HepG2 (cell line): ENCODE results near the gene CERS1. TPM values are rescaled to one million over a fixed set of nuclear protein-coding genes. Genes with fewer than 3 reads are reported as not detected.

Experiments used
- ARNTL ChIP-seq: sonication (generic); formaldehyde crosslinking; IDR thresholded peaks from 2 replicates; pipeline ENCODE4 v1.4.0; 2020; ENCODE audit warnings: mild to moderate bottlenecking, missing genetic modification reagents
- BCL6 ChIP-seq: IDR thresholded peaks from 2 replicates; pipeline ENCODE4 v1.6.1; 2016; ENCODE audit warnings: missing genetic modification reagents, missing compliant biosample characterization
- CAMTA2 ChIP-seq: sonication (generic); formaldehyde crosslinking; IDR thresholded peaks from 2 replicates; pipeline ENCODE4 v1.4.0; 2020; ENCODE audit warnings: mild to moderate bottlenecking, missing genetic modification reagents, borderline replicate concordance
- FOXA1 ChIP-seq, 2 experiments: fragments of 450-650 bp in 1 of 2; sonication (generic) in 1 of 2; formaldehyde crosslinking in 1 of 2; IDR thresholded peaks; 2 replicates each; pipeline versions ENCODE4 v1.4.0 to v1.6.1; 2016 to 2020; ENCODE audit warnings: missing genetic modification reagents in 1 of 2
- GABPB1 ChIP-seq: IDR thresholded peaks from 2 replicates; pipeline ENCODE4 v1.6.1; 2016; ENCODE audit warnings: mild to moderate bottlenecking, missing genetic modification reagents, moderate library complexity, missing compliant biosample characterization
- HNF1A ChIP-seq, 2 experiments: sonication (generic) in 1 of 2; formaldehyde crosslinking in 1 of 2; IDR thresholded peaks; 2 replicates each; pipeline versions ENCODE4 v1.4.0 to v1.6.1; 2016 to 2020; ENCODE audit warnings: borderline replicate concordance in 1 of 2, low read depth in 1 of 2, mild to moderate bottlenecking in 1 of 2, missing genetic modification reagents in 1 of 2
- KLF6 ChIP-seq: IDR thresholded peaks from 2 replicates; pipeline ENCODE4 v1.8.0; 2016; ENCODE audit warnings: missing biosample characterization, missing genetic modification reagents
- MZF1 ChIP-seq: sonication (generic); formaldehyde crosslinking; IDR thresholded peaks from 2 replicates; pipeline ENCODE4 v1.8.1; 2023; ENCODE audit warnings: mild to moderate bottlenecking, missing genetic modification reagents, borderline replicate concordance
- NFE2 ChIP-seq: sonication (generic); formaldehyde crosslinking; IDR thresholded peaks from 2 replicates; pipeline ENCODE4 v1.4.0; 2020; ENCODE audit warnings: missing genetic modification reagents
- RCOR2 ChIP-seq: IDR thresholded peaks from 2 replicates; pipeline ENCODE4 v1.6.1; 2016; ENCODE audit warnings: missing biosample characterization, missing genetic modification reagents
- REXO4 ChIP-seq: sonication (generic); formaldehyde crosslinking; IDR thresholded peaks from 2 replicates; pipeline ENCODE4 v1.8.0; 2022; ENCODE audit warnings: missing genetic modification reagents, mild to moderate bottlenecking, borderline replicate concordance
- SP2 ChIP-seq: sonication (generic); formaldehyde crosslinking; IDR thresholded peaks from 2 replicates; pipeline ENCODE4 v1.5.1; 2020; ENCODE audit warnings: mild to moderate bottlenecking, missing genetic modification reagents
- ZBTB33 ChIP-seq: sonication (generic); formaldehyde crosslinking; IDR thresholded peaks from 2 replicates; pipeline ENCODE4 v1.4.0; 2020; ENCODE audit warnings: missing genetic modification reagents
- ZNF543 ChIP-seq: sonication (generic); formaldehyde crosslinking; IDR thresholded peaks from 2 replicates; pipeline ENCODE4 v1.4.0; 2020; ENCODE audit warnings: mild to moderate bottlenecking, missing genetic modification reagents
- ZNF577 ChIP-seq: sonication (generic); formaldehyde crosslinking; IDR thresholded peaks from 2 replicates; pipeline ENCODE4 v1.4.0; 2020; ENCODE audit warnings: mild to moderate bottlenecking, low read depth, missing genetic modification reagents, borderline replicate concordance
- ZNF589 ChIP-seq: sonication (generic); formaldehyde crosslinking; conservative IDR thresholded peaks from 2 replicates; pipeline ENCODE4 v1.8.0; 2022; ENCODE audit warnings: mild to moderate bottlenecking, moderate library complexity, missing genetic modification reagents
- ZNF784 ChIP-seq: sonication (generic); formaldehyde crosslinking; IDR thresholded peaks from 2 replicates; pipeline ENCODE4 v1.5.1; 2020; ENCODE audit warnings: missing genetic modification reagents, mild to moderate bottlenecking, borderline replicate concordance
- ZNF816 ChIP-seq: sonication (generic); formaldehyde crosslinking; IDR thresholded peaks from 2 replicates; pipeline ENCODE4 v1.8.0; 2022; ENCODE audit warnings: missing genetic modification reagents, mild to moderate bottlenecking, borderline replicate concordance
- ZNF879 ChIP-seq: sonication (generic); formaldehyde crosslinking; IDR thresholded peaks from 2 replicates; pipeline ENCODE4 v1.8.1; 2023; ENCODE audit warnings: missing genetic modification reagents
- polyA plus RNA-seq, 8 experiments: library from polyadenylated mRNA; depleted of rRNA in 3 of 8; stranded (reverse) in 7 of 8; unstranded in 1 of 8; fragments of >200 nt; fragmentation: Illumina TruSeq in 4 of 8; extraction: Trizol in 4 of 8; gene quantifications; 2 replicates each; pipeline versions ENCODE4 v1.2.1 to v1.2.3, GENCODE V29; 2011 to 2016; ENCODE audit warnings: low read depth in 4 of 8, missing spikeins in 1 of 8, mixed read lengths in 1 of 8; ENCODE audit not compliant: insufficient read depth in 1 of 8
- total RNA-seq, 5 experiments: library from RNA; depleted of rRNA; stranded (reverse); fragments of >200 nt; fragmentation: Illumina TruSeq; extraction: Trizol; gene quantifications; 2 replicates each; pipeline ENCODE4 v1.2.3, GENCODE V29; 2016; ENCODE audit warnings: low read depth in 1 of 5

The CERS1 gene
- total and polyA plus RNA-seq, 2 of the 13 experiments (the other 11 are each of a cell fraction or from before 2014, with no cell fraction given) = 4.6 to 9.8 TPM

- TF ChIP-seq ZBTB33 (CRISPR knock-in tag) (no peak), SP2 (no peak), ZNF589 (no peak), KLF6 (no peak), NFE2 (CRISPR knock-in tag) (no peak), ZNF577 (CRISPR knock-in tag) (no peak), HNF1A (IDR thresholded peaks at IDR 0.05; ENCODE audit: low read depth) (no peak), HNF1A (CRISPR knock-in tag; IDR thresholded peaks at IDR 0.05; ENCODE audit: borderline replicate concordance) (no peak), ZNF543 (no peak), ZNF816 (CRISPR knock-in tag) (no peak), ARNTL (0 out of 2 replicates have a peak, but pooled peaks have one; percentile 35), REXO4 (CRISPR knock-in tag) (no peak), RCOR2 (no peak), BCL6 (CRISPR knock-in tag) (peak; percentile 26; the same call in 1 of the 2 replicates), ZNF784 (peak; percentile 35; the same call in 1 of the 2 replicates), CAMTA2 (no peak), GABPB1 (CRISPR knock-in tag) (peak; percentile 72), ZNF879 (CRISPR knock-in tag) (no peak), MZF1 (no peak), FOXA1 (IDR thresholded peaks at IDR 0.05) (no peak), FOXA1 (CRISPR knock-in tag; IDR thresholded peaks at IDR 0.05) (no peak)
Observed at GRCh38 chr19:18895038-18895823, 727 bp downstream of the CERS1 start (continued).
